ENCODE results near the gene APOC3. TPM values are rescaled to one million over a fixed set of nuclear protein-coding genes. Genes with fewer than 3 reads are reported as not detected.

APOC3 gene
- total and polyA plus RNA-seq, 2 experiments from 2014 or later = not detected

DNA sequence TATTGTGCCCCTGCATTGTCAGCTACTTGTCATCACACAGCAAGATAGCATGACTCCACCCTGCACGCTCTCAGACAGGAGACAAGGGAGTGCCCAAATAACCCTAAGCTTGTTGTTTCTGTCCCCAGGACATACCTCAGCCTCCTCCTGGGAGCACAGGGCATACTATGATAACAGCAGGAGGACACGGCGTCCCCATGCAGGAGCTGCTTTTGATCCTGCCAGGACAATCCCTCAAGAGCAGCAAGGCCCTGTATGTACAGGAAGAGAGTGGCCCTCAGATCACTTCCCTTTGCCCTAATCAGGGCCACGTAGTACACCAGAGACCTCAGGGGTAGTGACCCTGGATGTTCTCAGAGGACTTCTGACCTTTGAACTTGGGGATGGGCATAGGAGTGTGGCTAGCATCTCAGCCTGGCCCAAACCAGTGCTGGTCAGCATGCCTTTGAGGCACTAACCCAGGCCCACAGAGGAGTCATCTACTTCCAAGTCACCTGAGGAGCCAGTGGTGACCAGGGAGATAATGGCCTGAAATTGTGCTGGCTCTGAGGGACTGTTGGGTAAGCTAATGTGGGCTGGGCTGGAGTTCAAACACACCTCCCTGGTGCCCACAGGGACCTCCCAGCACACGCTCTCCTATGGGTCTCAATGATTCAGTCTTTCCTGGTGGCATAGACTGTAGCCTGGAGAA, 15.8 kb upstream of the APOC3 start (continued):
- TF ChIP-seq, protein P1, sequence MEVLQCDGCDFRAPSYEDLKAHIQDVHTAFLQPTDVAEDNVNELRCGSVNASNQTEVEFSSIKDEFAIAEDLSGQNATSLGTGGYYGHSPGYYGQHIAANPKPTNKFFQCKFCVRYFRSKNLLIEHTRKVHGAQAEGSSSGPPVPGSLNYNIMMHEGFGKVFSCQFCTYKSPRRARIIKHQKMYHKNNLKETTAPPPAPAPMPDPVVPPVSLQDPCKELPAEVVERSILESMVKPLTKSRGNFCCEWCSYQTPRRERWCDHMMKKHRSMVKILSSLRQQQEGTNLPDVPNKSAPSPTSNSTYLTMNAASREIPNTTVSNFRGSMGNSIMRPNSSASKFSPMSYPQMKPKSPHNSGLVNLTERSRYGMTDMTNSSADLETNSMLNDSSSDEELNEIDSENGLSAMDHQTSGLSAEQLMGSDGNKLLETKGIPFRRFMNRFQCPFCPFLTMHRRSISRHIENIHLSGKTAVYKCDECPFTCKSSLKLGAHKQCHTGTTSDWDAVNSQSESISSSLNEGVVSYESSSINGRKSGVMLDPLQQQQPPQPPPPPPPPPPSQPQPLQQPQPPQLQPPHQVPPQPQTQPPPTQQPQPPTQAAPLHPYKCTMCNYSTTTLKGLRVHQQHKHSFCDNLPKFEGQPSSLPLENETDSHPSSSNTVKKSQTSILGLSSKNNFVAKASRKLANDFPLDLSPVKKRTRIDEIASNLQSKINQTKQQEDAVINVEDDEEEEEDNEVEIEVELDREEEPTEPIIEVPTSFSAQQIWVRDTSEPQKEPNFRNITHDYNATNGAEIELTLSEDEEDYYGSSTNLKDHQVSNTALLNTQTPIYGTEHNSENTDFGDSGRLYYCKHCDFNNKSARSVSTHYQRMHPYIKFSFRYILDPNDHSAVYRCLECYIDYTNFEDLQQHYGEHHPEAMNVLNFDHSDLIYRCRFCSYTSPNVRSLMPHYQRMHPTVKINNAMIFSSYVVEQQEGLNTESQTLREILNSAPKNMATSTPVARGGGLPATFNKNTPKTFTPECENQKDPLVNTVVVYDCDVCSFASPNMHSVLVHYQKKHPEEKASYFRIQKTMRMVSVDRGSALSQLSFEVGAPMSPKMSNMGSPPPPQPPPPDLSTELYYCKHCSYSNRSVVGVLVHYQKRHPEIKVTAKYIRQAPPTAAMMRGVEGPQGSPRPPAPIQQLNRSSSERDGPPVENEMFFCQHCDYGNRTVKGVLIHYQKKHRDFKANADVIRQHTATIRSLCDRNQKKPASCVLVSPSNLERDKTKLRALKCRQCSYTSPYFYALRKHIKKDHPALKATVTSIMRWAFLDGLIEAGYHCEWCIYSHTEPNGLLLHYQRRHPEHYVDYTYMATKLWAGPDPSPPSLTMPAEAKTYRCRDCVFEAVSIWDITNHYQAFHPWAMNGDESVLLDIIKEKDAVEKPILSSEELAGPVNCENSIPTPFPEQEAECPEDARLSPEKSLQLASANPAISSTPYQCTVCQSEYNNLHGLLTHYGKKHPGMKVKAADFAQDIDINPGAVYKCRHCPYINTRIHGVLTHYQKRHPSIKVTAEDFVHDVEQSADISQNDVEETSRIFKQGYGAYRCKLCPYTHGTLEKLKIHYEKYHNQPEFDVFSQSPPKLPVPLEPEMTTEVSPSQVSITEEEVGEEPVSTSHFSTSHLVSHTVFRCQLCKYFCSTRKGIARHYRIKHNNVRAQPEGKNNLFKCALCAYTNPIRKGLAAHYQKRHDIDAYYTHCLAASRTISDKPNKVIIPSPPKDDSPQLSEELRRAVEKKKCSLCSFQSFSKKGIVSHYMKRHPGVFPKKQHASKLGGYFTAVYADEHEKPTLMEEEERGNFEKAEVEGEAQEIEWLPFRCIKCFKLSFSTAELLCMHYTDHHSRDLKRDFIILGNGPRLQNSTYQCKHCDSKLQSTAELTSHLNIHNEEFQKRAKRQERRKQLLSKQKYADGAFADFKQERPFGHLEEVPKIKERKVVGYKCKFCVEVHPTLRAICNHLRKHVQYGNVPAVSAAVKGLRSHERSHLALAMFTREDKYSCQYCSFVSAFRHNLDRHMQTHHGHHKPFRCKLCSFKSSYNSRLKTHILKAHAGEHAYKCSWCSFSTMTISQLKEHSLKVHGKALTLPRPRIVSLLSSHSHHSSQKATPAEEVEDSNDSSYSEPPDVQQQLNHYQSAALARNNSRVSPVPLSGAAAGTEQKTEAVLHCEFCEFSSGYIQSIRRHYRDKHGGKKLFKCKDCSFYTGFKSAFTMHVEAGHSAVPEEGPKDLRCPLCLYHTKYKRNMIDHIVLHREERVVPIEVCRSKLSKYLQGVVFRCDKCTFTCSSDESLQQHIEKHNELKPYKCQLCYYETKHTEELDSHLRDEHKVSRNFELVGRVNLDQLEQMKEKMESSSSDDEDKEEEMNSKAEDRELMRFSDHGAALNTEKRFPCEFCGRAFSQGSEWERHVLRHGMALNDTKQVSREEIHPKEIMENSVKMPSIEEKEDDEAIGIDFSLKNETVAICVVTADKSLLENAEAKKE (CRISPR knock-in tag; IDR thresholded peaks at IDR 0.05) = no peak
- no peak for TF ChIP-seq CREB1 (CRISPR knock-in tag; IDR thresholded peaks at IDR 0.05; ENCODE audit: low read depth)

DNA sequence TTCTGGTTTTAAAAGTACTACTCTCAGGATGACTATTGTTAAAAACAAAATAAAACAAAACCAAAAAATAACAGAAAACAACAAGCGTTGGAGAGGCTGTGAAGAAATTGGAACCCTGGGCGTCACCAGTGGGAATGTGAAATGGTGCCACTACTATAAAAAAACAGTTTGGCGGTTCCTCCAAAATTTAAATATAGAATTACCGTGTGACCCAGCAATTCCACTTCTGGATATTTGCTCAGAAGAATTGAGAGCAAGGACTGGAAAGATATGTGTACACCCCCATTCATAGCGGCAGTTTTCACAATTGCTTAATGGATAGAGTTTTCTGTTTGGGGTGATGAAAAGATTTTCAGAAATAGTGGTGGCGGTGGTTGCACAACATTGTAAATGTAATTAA, 15.2 kb upstream of the APOC3 start:
- no peak overlapping the region for H3K4me2 ChIP-seq
- Mint-ChIP-seq H3K4me1 (no peaks in the 10 kb centered on the region), H3K4me3 (no peak overlapping the region), H3K36me3 (ENCODE audit: low read depth) (no peaks in the 10 kb centered on the region), H3K27me3 (ENCODE audit: insufficient read depth, low read depth, poor library complexity) (peaks cover 6% of the 10 kb centered on the region), H3K27ac (no peak overlapping the region), H3K9me3 (no peaks in the 10 kb centered on the region)
- no peaks in the 10 kb centered on the region for H3K79me2 ChIP-seq (replicated peaks; ENCODE audit: insufficient read depth)
- H3F3A ChIP-seq (replicated peaks; ENCODE audit: low read depth) = no peaks in the 10 kb centered on the region
- no peaks in the 10 kb centered on the region for H4K20me1 ChIP-seq (replicated peaks; ENCODE audit: insufficient read depth)
- H3K36me3 ChIP-seq (ENCODE audit: insufficient read depth) = no peaks in the 10 kb centered on the region
- no peak overlapping the region for H2AFZ ChIP-seq
- H3K27me3 ChIP-seq (ENCODE audit: insufficient read depth) = no peaks in the 10 kb centered on the region
- H3K4me3 ChIP-seq = no peak overlapping the region
- H3K9me2 ChIP-seq (ENCODE audit: insufficient read depth) = 0 out of 2 replicates have a peak, but pooled peaks cover 3% of the 10 kb centered on the region
- DNase-seq (ENCODE audit: low spot score) (no peak), ATAC-seq (no peak)
- H3K4me1 ChIP-seq (ENCODE audit: insufficient read depth) = no peaks in the 10 kb centered on the region
- no peak overlapping the region for H3K27ac ChIP-seq (ENCODE audit: low read depth)
- TF ChIP-seq CREB1 (CRISPR knock-in tag; IDR thresholded peaks at IDR 0.05; ENCODE audit: low read depth) (no peak), EZH2phosphoT487 (IDR thresholded peaks at IDR 0.05; ENCODE audit: unreplicated experiment) (no peak), STAT1 (IDR thresholded peaks at IDR 0.05; ENCODE audit: unreplicated experiment) (no peak), EZH2 (IDR thresholded peaks at IDR 0.05; ENCODE audit: low read depth, unreplicated experiment) (no peak), ZNF114 (CRISPR knock-in tag; IDR thresholded peaks at IDR 0.05) (no peak), ZNF331 (CRISPR knock-in tag; IDR thresholded peaks at IDR 0.05; ENCODE audit: low read depth) (no peak), POLR2AphosphoS5 (IDR thresholded peaks at IDR 0.05; ENCODE audit: low read depth) (no peak)
- TF ChIP-seq, protein P2, sequence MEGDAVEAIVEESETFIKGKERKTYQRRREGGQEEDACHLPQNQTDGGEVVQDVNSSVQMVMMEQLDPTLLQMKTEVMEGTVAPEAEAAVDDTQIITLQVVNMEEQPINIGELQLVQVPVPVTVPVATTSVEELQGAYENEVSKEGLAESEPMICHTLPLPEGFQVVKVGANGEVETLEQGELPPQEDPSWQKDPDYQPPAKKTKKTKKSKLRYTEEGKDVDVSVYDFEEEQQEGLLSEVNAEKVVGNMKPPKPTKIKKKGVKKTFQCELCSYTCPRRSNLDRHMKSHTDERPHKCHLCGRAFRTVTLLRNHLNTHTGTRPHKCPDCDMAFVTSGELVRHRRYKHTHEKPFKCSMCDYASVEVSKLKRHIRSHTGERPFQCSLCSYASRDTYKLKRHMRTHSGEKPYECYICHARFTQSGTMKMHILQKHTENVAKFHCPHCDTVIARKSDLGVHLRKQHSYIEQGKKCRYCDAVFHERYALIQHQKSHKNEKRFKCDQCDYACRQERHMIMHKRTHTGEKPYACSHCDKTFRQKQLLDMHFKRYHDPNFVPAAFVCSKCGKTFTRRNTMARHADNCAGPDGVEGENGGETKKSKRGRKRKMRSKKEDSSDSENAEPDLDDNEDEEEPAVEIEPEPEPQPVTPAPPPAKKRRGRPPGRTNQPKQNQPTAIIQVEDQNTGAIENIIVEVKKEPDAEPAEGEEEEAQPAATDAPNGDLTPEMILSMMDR (conservative IDR thresholded peaks at IDR 0.05; ENCODE audit: low read depth in 2 of 2) = no peak

Data from GM23338 (cell line).